ENCODE data around the gene SYAP1. TPM values are rescaled to one million over a fixed set of nuclear protein-coding genes. Genes with fewer than 3 reads are reported as not detected.

SYAP1 gene
- total and polyA plus RNA-seq, 9 of the 15 experiments (the other 6 are each of a cell fraction or from before 2014, with no cell fraction given): 5.7 to 35.3 (median 27.6) TPM

DNA sequence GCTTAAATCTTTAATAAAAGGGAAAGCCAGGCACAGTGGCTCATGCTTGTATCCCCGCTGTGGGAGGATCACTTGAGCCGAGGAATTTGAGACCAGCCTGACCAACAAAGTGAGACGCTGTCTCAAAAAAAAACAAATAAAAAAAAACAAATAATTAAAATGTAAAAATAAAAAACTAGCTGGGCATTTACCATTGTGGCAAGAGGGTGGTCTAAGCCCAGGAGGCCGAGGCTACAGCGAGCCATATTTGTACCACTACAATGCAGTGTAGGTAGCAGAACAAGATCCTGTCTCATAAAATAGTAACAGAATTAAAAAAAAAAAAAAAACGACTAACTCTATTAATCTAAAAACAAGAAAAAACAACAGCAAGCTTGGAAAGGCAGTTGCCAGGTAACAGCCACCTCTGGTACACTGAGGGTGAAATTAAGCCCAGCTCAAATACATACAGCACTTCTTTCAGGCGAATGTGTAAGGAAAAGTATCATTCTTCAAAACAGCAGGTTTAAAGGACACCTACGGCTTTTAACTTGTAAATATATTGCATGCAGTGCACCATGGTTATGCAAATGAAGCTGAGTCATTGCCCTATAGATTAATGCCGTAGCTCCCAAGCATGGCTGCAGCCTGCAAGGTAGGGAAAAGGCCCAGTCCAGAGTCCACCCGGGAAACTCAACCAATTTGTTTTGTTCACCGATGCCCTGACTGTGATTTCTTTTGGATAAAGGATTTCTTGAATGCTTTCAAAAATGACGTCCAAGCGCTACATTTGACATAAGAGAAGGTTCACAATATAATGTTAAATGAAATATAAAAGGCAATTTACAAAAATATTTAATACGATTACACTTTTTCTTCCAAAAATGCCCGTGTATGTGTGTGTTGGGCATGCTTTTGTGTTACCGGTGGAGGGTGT is 52.3 kb downstream of the SYAP1 start (continued):
- TF ChIP-seq, protein P1, sequence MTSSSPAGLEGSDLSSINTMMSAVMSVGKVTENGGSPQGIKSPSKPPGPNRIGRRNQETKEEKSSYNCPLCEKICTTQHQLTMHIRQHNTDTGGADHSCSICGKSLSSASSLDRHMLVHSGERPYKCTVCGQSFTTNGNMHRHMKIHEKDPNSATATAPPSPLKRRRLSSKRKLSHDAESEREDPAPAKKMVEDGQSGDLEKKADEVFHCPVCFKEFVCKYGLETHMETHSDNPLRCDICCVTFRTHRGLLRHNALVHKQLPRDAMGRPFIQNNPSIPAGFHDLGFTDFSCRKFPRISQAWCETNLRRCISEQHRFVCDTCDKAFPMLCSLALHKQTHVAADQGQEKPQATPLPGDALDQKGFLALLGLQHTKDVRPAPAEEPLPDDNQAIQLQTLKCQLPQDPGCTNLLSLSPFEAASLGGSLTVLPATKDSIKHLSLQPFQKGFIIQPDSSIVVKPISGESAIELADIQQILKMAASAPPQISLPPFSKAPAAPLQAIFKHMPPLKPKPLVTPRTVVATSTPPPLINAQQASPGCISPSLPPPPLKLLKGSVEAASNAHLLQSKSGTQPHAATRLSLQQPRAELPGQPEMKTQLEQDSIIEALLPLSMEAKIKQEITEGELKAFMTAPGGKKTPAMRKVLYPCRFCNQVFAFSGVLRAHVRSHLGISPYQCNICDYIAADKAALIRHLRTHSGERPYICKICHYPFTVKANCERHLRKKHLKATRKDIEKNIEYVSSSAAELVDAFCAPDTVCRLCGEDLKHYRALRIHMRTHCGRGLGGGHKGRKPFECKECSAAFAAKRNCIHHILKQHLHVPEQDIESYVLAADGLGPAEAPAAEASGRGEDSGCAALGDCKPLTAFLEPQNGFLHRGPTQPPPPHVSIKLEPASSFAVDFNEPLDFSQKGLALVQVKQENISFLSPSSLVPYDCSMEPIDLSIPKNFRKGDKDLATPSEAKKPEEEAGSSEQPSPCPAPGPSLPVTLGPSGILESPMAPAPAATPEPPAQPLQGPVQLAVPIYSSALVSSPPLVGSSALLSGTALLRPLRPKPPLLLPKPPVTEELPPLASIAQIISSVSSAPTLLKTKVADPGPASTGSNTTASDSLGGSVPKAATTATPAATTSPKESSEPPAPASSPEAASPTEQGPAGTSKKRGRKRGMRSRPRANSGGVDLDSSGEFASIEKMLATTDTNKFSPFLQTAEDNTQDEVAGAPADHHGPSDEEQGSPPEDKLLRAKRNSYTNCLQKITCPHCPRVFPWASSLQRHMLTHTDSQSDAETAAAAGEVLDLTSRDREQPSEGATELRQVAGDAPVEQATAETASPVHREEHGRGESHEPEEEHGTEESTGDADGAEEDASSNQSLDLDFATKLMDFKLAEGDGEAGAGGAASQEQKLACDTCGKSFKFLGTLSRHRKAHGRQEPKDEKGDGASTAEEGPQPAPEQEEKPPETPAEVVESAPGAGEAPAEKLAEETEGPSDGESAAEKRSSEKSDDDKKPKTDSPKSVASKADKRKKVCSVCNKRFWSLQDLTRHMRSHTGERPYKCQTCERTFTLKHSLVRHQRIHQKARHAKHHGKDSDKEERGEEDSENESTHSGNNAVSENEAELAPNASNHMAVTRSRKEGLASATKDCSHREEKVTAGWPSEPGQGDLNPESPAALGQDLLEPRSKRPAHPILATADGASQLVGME (CRISPR knock-in tag; IDR thresholded peaks at IDR 0.05): no peak
- TF ChIP-seq RHOXF2B (CRISPR knock-in tag; conservative IDR thresholded peaks at IDR 0.05) (0 out of 2 replicates have a peak, but pooled peaks have one; percentile 32), ILF3 (IDR thresholded peaks at IDR 0.05; ENCODE audit: borderline replicate concordance) (peak; percentile 98), ZNF384 (IDR thresholded peaks at IDR 0.05; ENCODE audit: low read depth, low read length) (peak; percentile 86), THRAP3 (IDR thresholded peaks at IDR 0.05; ENCODE audit: borderline replicate concordance) (no peak), CREB1 (IDR thresholded peaks at IDR 0.05) (peak; percentile 48), CREB1 (CRISPR knock-in tag; IDR thresholded peaks at IDR 0.05) (no peak), ZNF253 (CRISPR knock-in tag; conservative IDR thresholded peaks at IDR 0.05) (peak; percentile 90), PRMT5 (CRISPR knock-in tag; IDR thresholded peaks at IDR 0.05) (no peak), ETS2 (tag; IDR thresholded peaks at IDR 0.05; ENCODE audit: borderline replicate concordance, poor library complexity, severe bottlenecking) (no peak), EP400 (IDR thresholded peaks at IDR 0.05) (peak; percentile 76), ZNF780A (CRISPR knock-in tag; IDR thresholded peaks at IDR 0.05) (peak; percentile 63; the same call in 1 of the 2 replicates), ZNF133 (CRISPR knock-in tag; IDR thresholded peaks at IDR 0.05) (no peak), ZNF586 (CRISPR knock-in tag; conservative IDR thresholded peaks at IDR 0.05) (0 out of 2 replicates have a peak, but pooled peaks have one; percentile 74), ZKSCAN8 (CRISPR knock-in tag; IDR thresholded peaks at IDR 0.05) (peak; percentile 70; the same call in 1 of the 2 replicates), ZNF282 (CRISPR knock-in tag; IDR thresholded peaks at IDR 0.05) (no peak), EHMT2 (IDR thresholded peaks at IDR 0.05) (no peak), FUS (optimal IDR thresholded peaks at IDR 0.05; ENCODE audit: low read depth, low read length) (no peak), HNRNPUL1 (IDR thresholded peaks at IDR 0.05; ENCODE audit: low read length) (peak; percentile 93), TEAD4 (IDR thresholded peaks at IDR 0.05; ENCODE audit: low read length) (peak; percentile 92), TEAD4 (CRISPR knock-in tag; IDR thresholded peaks at IDR 0.05; ENCODE audit: borderline replicate concordance) (no peak), IFI16 (CRISPR knock-in tag; IDR thresholded peaks at IDR 0.05) (no peak), ZNF212 (CRISPR knock-in tag; IDR thresholded peaks at IDR 0.05) (no peak; the same call in 1 of the 2 replicates), CCNT2 (IDR thresholded peaks at IDR 0.05; ENCODE audit: borderline replicate concordance, extremely low read depth, insufficient read length, low read depth, low read length) (no peak)
- TF ChIP-seq, protein P2, sequence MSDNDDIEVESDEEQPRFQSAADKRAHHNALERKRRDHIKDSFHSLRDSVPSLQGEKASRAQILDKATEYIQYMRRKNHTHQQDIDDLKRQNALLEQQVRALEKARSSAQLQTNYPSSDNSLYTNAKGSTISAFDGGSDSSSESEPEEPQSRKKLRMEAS (CRISPR knock-in tag; IDR thresholded peaks at IDR 0.05): no peak

All from K562 (cell line).